ENCODE data around the gene ARMC8. TPM values are rescaled to one million over a fixed set of nuclear protein-coding genes. Genes with fewer than 3 reads are reported as not detected.

Gene ARMC8
- total and polyA plus RNA-seq, 3 donors from 2014 or later = 39.5 to 57.2 (median 53.4) TPM

- intact Hi-C loops (cut with DNase I; ENCODE audit: low total_unique reads) = no loop called here
- 76 to 83% methylated on average over 4 of the region's 4 CpGs for WGBS, 2 donors
Measured at GRCh38 chr3:138259126-138259525, 72.0 kb downstream of the ARMC8 start.

GRCh38 chr3:138260611-138261010 is 73.5 kb downstream of the ARMC8 start:
- WGBS, 2 donors = 87 to 91% methylated on average over 1 of the region's 1 CpG
- TF ChIP-seq CTCF (IDR thresholded peaks at IDR 0.05) (no peak), POLR2A (IDR thresholded peaks at IDR 0.05) (no peak)
- Histone ChIP-seq H3K4me1 (no peaks in the 10 kb centered on the region), H3K27ac (no peak overlapping the region), H3K27me3 (no peaks in the 10 kb centered on the region), H3K9me3 (no peaks in the 10 kb centered on the region), H3K36me3 (ENCODE audit: low read depth, missing control alignments) (no peaks in the 10 kb centered on the region), H3K4me3 (no peak overlapping the region)
- intact Hi-C loops (cut with DNase I; ENCODE audit: low total_unique reads) = no loop called here
- no peak for DNase-seq

More at GRCh38 chr3:138259126-138259525, 72.0 kb downstream of the ARMC8 start:
- TF ChIP-seq CTCF (IDR thresholded peaks at IDR 0.05) (no peak), POLR2A (IDR thresholded peaks at IDR 0.05) (no peak)
- Histone ChIP-seq H3K27me3 (no peaks in the 10 kb centered on the region), H3K27ac (no peak overlapping the region), H3K36me3 (ENCODE audit: low read depth, missing control alignments) (no peaks in the 10 kb centered on the region), H3K4me3 (no peak overlapping the region), H3K4me1 (no peaks in the 10 kb centered on the region), H3K9me3 (no peaks in the 10 kb centered on the region)
- no peak for DNase-seq

GRCh38 chr3:138263104-138263503 is 76.0 kb downstream of the ARMC8 start:
- Histone ChIP-seq H3K27ac (no peak overlapping the region), H3K4me3 (no peak overlapping the region), H3K27me3 (no peaks in the 10 kb centered on the region), H3K4me1 (no peaks in the 10 kb centered on the region), H3K9me3 (no peaks in the 10 kb centered on the region), H3K36me3 (ENCODE audit: low read depth, missing control alignments) (no peaks in the 10 kb centered on the region)
- 49 to 51% methylated on average over 2 of the region's 2 CpGs for WGBS, 2 donors
- TF ChIP-seq POLR2A (IDR thresholded peaks at IDR 0.05) = no peak
- TF ChIP-seq CTCF (IDR thresholded peaks at IDR 0.05) = no peak
- no peak for DNase-seq
- intact Hi-C loops (cut with DNase I; ENCODE audit: low total_unique reads) = no loop called here

GRCh38 chr3:138265745-138266144 is 78.6 kb downstream of the ARMC8 start:
- Histone ChIP-seq H3K4me3 (no peak overlapping the region), H3K36me3 (ENCODE audit: low read depth, missing control alignments) (no peaks in the 10 kb centered on the region), H3K27ac (no peak overlapping the region), H3K9me3 (no peaks in the 10 kb centered on the region), H3K27me3 (no peaks in the 10 kb centered on the region), H3K4me1 (no peaks in the 10 kb centered on the region)
- intact Hi-C loops (cut with DNase I; ENCODE audit: low total_unique reads) = no loop called here
- no peak for DNase-seq
- 69 to 90% methylated on average over 1 of the region's 1 CpG for WGBS, 2 donors
- TF ChIP-seq CTCF (IDR thresholded peaks at IDR 0.05) (no peak), POLR2A (IDR thresholded peaks at IDR 0.05) (no peak)

DNA sequence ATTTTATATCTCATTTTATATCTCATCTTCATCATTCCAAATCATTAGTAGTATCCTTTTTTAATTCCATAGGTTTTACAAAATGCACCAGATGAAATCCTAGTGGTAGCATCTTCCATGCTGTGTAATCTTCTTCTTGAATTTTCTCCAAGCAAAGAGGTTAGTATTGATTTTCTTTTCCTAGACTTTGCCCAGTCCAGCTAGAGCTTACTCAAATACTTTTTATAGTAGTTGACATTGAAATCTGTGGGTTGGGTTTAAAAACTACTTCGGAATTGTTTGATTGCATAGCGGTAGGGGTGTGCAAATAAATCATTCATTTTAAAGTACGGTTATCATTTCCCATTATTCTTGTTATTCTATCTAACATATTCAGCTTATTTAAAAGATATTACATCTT is 80.0 kb downstream of the ARMC8 start:
- no peaks in the 10 kb centered on the region for H3K36me3 ChIP-seq (ENCODE audit: low read depth, missing control alignments)
- no peaks in the 10 kb centered on the region for H3K27me3 ChIP-seq
- intact Hi-C loops (cut with DNase I; ENCODE audit: low total_unique reads) = no loop called here
- no peak overlapping the region for H3K4me3 ChIP-seq
- no peaks in the 10 kb centered on the region for H3K9me3 ChIP-seq
- no peak overlapping the region for H3K27ac ChIP-seq
- 95 to 97% methylated on average over 3 of the region's 3 CpGs for WGBS, 2 donors
- H3K4me1 ChIP-seq = no peaks in the 10 kb centered on the region
- no peak for DNase-seq
- TF ChIP-seq CTCF (IDR thresholded peaks at IDR 0.05) = no peak
